ENCODE results near the gene IMPDH1. TPM values are rescaled to one million over a fixed set of nuclear protein-coding genes. Genes with fewer than 3 reads are reported as not detected.

The IMPDH1 gene
- total RNA-seq, 1 experiment from 2014 or later, result 74.0 TPM

DNA sequence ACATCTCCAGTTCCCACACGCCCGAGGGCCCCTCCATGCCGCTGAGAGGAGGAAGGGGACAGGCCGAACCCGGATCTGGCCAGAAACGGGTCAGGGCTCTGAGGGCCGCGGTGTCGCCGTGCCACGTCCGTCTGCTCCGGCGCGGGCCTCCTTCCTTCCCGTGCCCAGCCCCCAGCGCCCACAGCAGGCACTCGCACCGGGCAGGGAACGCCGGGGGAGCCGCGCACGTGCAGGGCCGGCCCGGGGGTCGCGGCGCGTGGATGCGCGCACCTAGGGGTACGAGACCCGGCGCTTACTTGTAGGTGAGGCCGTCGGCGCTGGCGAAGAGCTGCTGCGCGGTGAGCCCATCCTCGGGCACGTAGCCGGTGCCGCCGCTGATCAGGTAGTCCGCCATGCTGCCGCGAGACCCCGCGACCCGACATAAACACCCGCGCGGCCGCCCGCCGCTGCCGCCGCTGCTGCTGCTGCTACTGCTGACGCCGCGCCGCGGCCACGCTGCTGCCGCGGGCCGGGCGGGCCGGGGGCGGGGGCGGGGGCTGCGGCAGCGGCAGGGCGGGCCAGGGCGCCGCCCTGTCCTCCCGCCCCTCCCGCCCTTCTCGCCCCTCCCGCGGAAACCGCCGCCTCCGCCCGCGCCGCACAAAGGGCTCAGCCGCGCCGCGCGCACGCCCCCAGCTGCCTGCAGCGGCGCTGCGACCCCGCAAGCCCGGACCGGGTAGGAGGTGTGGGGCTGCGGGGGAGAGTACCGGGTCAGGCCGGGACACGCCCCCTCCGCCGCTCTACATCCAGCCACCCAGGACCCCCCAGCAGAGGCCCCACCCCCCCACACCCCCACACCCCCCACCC, 4.1 kb downstream of the IMPDH1 start:
- Mint-ChIP-seq H3K27me3 (ENCODE audit: insufficient read depth, unreplicated experiment) (no peaks in the 10 kb centered on the region), H3K9me3 (ENCODE audit: unreplicated experiment) (no peaks in the 10 kb centered on the region), H3K27ac (ENCODE audit: low read depth, unreplicated experiment) (peak overlapping the region; percentile 79), H3K36me3 (ENCODE audit: insufficient read depth, unreplicated experiment) (peaks cover 24% of the 10 kb centered on the region), H3K4me1 (ENCODE audit: insufficient read depth, unreplicated experiment) (peaks cover 17% of the 10 kb centered on the region), H3K4me3 (ENCODE audit: unreplicated experiment) (peak overlapping the region; percentile 80)
- TF ChIP-seq, protein P1, sequence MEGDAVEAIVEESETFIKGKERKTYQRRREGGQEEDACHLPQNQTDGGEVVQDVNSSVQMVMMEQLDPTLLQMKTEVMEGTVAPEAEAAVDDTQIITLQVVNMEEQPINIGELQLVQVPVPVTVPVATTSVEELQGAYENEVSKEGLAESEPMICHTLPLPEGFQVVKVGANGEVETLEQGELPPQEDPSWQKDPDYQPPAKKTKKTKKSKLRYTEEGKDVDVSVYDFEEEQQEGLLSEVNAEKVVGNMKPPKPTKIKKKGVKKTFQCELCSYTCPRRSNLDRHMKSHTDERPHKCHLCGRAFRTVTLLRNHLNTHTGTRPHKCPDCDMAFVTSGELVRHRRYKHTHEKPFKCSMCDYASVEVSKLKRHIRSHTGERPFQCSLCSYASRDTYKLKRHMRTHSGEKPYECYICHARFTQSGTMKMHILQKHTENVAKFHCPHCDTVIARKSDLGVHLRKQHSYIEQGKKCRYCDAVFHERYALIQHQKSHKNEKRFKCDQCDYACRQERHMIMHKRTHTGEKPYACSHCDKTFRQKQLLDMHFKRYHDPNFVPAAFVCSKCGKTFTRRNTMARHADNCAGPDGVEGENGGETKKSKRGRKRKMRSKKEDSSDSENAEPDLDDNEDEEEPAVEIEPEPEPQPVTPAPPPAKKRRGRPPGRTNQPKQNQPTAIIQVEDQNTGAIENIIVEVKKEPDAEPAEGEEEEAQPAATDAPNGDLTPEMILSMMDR (IDR thresholded peaks at IDR 0.05; ENCODE audit: unreplicated experiment), result no peak
- DNase-seq (ENCODE audit: unreplicated experiment), result peak; percentile 43
- ChIA-PET CTCF (interaction anchor here (0.7 to 10.2 kb wide), 9 partner anchors 9 to 70 kb away, joined by 3 to 160 read pairs (median 7); no protein-coding TSS in a partner anchor), POLR2A (interaction anchor here (0.5 to 1.6 kb wide), 6 partner anchors 10 to 167 kb away, joined by 3 to 6 read pairs (median 4); partner anchors contain the start of genes HILPDA and RBM28)
- no TSS peak for BruUV-seq (replicated peaks)
- intact Hi-C loops (cut with micrococcal nuclease), result no loop called here

DNA sequence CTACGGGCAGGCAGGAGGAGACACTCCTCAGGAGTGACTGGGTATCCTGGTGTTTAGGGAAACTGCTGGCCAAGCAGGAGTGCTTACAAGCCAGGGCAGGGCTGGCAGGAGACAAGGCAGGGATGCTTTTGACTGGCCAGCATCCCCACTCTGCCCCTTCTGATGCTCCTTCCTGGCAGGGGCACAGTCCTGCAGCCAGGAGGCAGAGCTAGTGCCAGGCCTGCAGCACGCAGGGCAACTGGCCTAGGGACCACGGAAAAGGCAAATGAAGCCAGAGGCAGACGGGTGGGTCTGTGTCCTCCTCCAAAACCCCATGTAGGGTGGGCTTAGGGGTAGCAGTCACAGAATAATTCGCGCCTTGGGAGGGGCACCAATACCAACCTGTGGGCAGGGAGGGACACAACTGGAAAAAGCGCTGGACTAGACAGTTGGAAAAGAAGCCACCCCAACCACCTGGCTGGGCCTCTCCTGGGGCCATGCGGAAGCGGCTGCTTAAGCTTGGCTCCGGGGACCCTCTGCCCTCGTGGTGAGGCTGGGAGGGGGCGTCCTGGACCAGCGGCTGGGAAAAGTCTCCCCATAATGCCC, 4.8 kb downstream of the IMPDH1 start:
- intact Hi-C loops (cut with micrococcal nuclease), result no loop called here
- no peaks in the 10 kb centered on the region for H3K27me3 Mint-ChIP-seq (ENCODE audit: insufficient read depth, unreplicated experiment)
- H3K36me3 Mint-ChIP-seq (ENCODE audit: insufficient read depth, unreplicated experiment), result peaks cover 30% of the 10 kb centered on the region
- CTCF ChIA-PET, result interaction anchor here (0.7 to 10.2 kb wide), 7 partner anchors 10 to 70 kb away, joined by 3 to 160 read pairs (median 7); no protein-coding TSS in a partner anchor
- H3K9me3 Mint-ChIP-seq (ENCODE audit: unreplicated experiment), result no peaks in the 10 kb centered on the region
- H3K4me3 Mint-ChIP-seq (ENCODE audit: unreplicated experiment), result peak overlapping the region; percentile 80
- H3K27ac Mint-ChIP-seq (ENCODE audit: low read depth, unreplicated experiment), result peak overlapping the region; percentile 79
- DNase-seq (ENCODE audit: unreplicated experiment), result peak; percentile 52
- TF ChIP-seq, protein P1 (IDR thresholded peaks at IDR 0.05; ENCODE audit: unreplicated experiment), result no peak
- H3K4me1 Mint-ChIP-seq (ENCODE audit: insufficient read depth, unreplicated experiment), result peaks cover 17% of the 10 kb centered on the region
- BruUV-seq (replicated peaks), result TSS peak; percentile 30
- POLR2A ChIA-PET, result interaction anchor here (0.5 to 1.6 kb wide), 6 partner anchors 9 to 166 kb away, joined by 3 to 6 read pairs (median 4); partner anchors contain the start of genes HILPDA and RBM28

DNA sequence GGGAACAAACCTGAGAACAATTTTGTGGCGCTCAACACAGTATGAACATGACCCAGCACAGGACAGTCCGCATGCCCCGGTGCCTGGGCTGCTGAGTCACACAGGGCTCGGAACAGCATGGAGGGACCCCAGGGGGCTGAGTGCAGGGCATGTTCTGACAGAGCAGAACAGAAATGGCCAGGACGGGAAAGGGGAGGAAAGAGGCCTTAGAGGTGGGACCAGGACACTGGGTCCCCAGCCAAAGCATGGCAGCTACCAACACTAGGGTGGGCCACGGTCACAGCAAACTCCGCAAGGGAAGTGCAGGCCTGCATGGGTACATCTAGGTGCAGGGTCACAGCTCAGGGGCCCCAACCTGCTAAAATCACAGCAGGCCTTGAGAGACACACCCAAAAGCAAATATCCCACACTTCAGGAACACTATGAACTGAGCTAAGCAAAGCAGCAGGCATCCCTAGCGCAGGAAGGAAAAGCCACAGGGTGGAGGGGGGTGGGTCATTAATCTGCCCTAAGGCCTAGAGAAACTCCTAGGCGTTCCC, 5.6 kb downstream of the IMPDH1 start:
- Mint-ChIP-seq H3K4me3 (ENCODE audit: unreplicated experiment) (peak overlapping the region; percentile 80), H3K27ac (ENCODE audit: low read depth, unreplicated experiment) (peak overlapping the region; percentile 79), H3K9me3 (ENCODE audit: unreplicated experiment) (no peaks in the 10 kb centered on the region), H3K4me1 (ENCODE audit: insufficient read depth, unreplicated experiment) (peaks cover 16% of the 10 kb centered on the region), H3K36me3 (ENCODE audit: insufficient read depth, unreplicated experiment) (peaks cover 38% of the 10 kb centered on the region), H3K27me3 (ENCODE audit: insufficient read depth, unreplicated experiment) (no peaks in the 10 kb centered on the region)
- intact Hi-C loops (cut with micrococcal nuclease), result no loop called here
- BruUV-seq (replicated peaks), result no TSS peak
- TF ChIP-seq, protein P1 (IDR thresholded peaks at IDR 0.05; ENCODE audit: unreplicated experiment), result no peak
- ChIA-PET CTCF (interaction anchor here (0.7 to 10.2 kb wide), 8 partner anchors 10 to 60 kb away, joined by 3 to 160 read pairs (median 7); partner anchors contain the start of gene RBM28), POLR2A (interaction anchor here (1.2 to 1.4 kb wide), 3 partner anchors 8 to 51 kb away, joined by 4 to 6 read pairs (median 4); partner anchors contain the start of gene HILPDA)
- DNase-seq (ENCODE audit: unreplicated experiment), result peak; percentile 32
